Lower lobe of right lung (tissue), 2 donors: ENCODE results near the gene PAPLN. TPM values are rescaled to one million over a fixed set of nuclear protein-coding genes. Genes with fewer than 3 reads are reported as not detected.
"Not testable (repeated sequence)": the region's sequence is repeated elsewhere in the genome, so short reads cannot be mapped to it uniquely, and the experiment has no call there.

Experiments
- ATAC-seq, 2 donors: fragments of 200-7000 bp; cut with Tn5 transposase; one replicate each; pipeline ENCODE4 v1.9.1; 2020 to 2022; ENCODE audit warnings: mild to moderate bottlenecking in 2 of 2, moderate library complexity in 2 of 2
- DNase-seq: peaks from one replicate; pipeline ENCODE4 v3.0.0-alpha.2; 2020
- H3K27ac ChIP-seq: fragments of 200-600 bp; one replicate; pipeline ENCODE4 v1.8.0; 2022
- H3K27me3 ChIP-seq: fragments of 200-600 bp; one replicate; pipeline ENCODE4 v1.8.0; 2022; ENCODE audit warnings: low read depth
- H3K36me3 ChIP-seq: fragments of 200-600 bp; one replicate; pipeline ENCODE4 v1.8.0; 2022; ENCODE audit warnings: mild to moderate bottlenecking
- H3K4me1 ChIP-seq: fragments of 200-600 bp; one replicate; pipeline ENCODE4 v1.8.0; 2022
- H3K4me3 ChIP-seq: fragments of 200-600 bp; one replicate; pipeline ENCODE4 v1.8.0; 2022; ENCODE audit warnings: mild to moderate bottlenecking
- H3K9me3 ChIP-seq: fragments of 200-600 bp; one replicate; pipeline ENCODE4 v1.8.0; 2022
- intact Hi-C: fragments of 100-400 bp; cut with DNase I; formaldehyde crosslinking; loops from one replicate; pipeline ENCODE4 v1.11.0; 2022
- long read RNA-seq: library from polyadenylated mRNA; unstranded; transcript quantifications from one replicate; pipeline ENCODE4 v2.0.0, GENCODE V29; 2021
- total RNA-seq: library from RNA; stranded (reverse); fragmentation: NEBNext Ultra II Directional; extraction: Animal tissue kit (Norgen Biotek cat#: 25700); gene quantifications from one replicate; pipeline ENCODE4 v1.2.1, GENCODE V29; 2021
- TF ChIP-seq, protein P1 (sequence below): fragments of 200-600 bp; IDR thresholded peaks from one replicate; pipeline ENCODE4 v1.8.0; 2022; ENCODE audit warnings: antibody characterized with exemption, mild to moderate bottlenecking
- donor health status: DM: no; HTN: yes; CAD: no; lungs with severe emphysema.

The PAPLN gene
- 10.7 TPM for total RNA-seq
- long read RNA-seq, full-length matches to known transcripts: 4 of 26 reads
- long read RNA-seq, partial matches to known transcripts: 4 of 26 reads
- long read RNA-seq, other reads (novel, unspliced or antisense): 18 of 26 reads

- TF ChIP-seq, protein P1, sequence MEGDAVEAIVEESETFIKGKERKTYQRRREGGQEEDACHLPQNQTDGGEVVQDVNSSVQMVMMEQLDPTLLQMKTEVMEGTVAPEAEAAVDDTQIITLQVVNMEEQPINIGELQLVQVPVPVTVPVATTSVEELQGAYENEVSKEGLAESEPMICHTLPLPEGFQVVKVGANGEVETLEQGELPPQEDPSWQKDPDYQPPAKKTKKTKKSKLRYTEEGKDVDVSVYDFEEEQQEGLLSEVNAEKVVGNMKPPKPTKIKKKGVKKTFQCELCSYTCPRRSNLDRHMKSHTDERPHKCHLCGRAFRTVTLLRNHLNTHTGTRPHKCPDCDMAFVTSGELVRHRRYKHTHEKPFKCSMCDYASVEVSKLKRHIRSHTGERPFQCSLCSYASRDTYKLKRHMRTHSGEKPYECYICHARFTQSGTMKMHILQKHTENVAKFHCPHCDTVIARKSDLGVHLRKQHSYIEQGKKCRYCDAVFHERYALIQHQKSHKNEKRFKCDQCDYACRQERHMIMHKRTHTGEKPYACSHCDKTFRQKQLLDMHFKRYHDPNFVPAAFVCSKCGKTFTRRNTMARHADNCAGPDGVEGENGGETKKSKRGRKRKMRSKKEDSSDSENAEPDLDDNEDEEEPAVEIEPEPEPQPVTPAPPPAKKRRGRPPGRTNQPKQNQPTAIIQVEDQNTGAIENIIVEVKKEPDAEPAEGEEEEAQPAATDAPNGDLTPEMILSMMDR: no peak
- Histone ChIP-seq H3K27ac (peak within 1 kb of the TSS; percentile 46), H3K4me3 (peak within 1 kb of the TSS; percentile 64), H3K9me3 (no peaks in the 10 kb centered on the region), H3K4me1 (peaks cover 52% of the 10 kb centered on the region), H3K36me3 (no peaks in the 10 kb centered on the region), H3K27me3 (peaks cover 45% of the 10 kb centered on the region)
- DNase-seq (no peak), ATAC-seq (peak; percentile 51 to 72)
- intact Hi-C loops: no loop called here
These were observed at the start of gene PAPLN for GRCh38 chr14:73237219-73237785. PAPLN (plus strand) TSS chr14:73237506; CDS start chr14:73239779, 2,273 bp downstream.

DNA sequence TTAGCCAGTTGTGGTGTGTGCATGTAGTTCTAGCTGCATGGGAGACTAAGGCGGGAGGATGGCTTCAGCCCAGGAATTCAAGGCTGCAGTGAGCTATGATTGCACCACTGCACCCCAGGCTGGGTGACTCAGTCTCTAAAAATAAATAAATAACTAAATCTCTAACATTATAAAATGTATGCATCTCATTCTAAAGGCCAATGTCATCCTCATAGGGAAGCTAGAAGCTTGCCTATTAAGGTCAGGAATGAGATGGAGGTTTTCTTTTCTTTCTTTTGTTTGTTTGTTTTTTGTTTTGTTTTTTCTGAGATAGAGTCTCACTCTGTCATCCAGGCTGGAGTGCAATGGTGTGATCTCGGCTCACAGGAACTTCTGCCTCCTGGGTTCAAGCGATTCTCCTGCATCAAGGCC is 48.8 kb upstream of the PAPLN start:
- H3K27me3 ChIP-seq: no peaks in the 10 kb centered on the region
- DNase-seq (no peak), ATAC-seq (no peak)
- intact Hi-C loops: no loop called here
- H3K9me3 ChIP-seq: no peaks in the 10 kb centered on the region
- H3K27ac ChIP-seq: no peak overlapping the region
- H3K4me3 ChIP-seq: no peak overlapping the region
- peaks cover 70% of the 10 kb centered on the region for H3K36me3 ChIP-seq
- no peaks in the 10 kb centered on the region for H3K4me1 ChIP-seq
- TF ChIP-seq, protein P1: no peak

GRCh38 chr14:73189651-73190050 is 47.7 kb upstream of the PAPLN start:
- no peak overlapping the region for H3K4me3 ChIP-seq
- intact Hi-C loops: no loop called here
- H3K27me3 ChIP-seq: no peaks in the 10 kb centered on the region
- H3K4me1 ChIP-seq: no peaks in the 10 kb centered on the region
- peaks cover 81% of the 10 kb centered on the region for H3K36me3 ChIP-seq
- no peak for ATAC-seq
- H3K9me3 ChIP-seq: no peaks in the 10 kb centered on the region
- no peak for DNase-seq
- TF ChIP-seq, protein P1: no peak
- H3K27ac ChIP-seq: no peak overlapping the region

DNA sequence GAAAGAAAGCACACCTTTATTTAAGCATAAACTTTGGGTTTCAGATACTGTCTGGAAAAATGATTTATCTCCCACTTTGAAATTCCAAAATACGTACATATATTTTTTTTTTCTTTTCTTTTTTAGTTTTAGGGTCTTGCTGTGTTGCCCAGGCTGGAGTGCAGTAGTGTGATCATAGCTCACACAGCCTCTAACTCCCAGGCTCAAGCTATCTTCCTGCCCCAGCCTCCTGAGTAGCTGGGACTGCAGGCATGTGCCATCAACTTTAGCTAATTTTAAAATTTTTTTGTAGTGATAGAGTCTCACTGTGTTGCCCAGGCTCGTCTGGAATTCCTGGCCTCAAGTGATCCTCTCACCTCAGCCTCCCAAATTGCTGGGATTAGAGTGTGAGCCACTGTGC is 45.9 kb upstream of the PAPLN start:
- ATAC-seq (no peak), DNase-seq (no peak)
- Histone ChIP-seq H3K9me3 (no peaks in the 10 kb centered on the region), H3K27ac (no peak overlapping the region), H3K27me3 (no peaks in the 10 kb centered on the region), H3K4me1 (no peaks in the 10 kb centered on the region), H3K4me3 (no peak overlapping the region), H3K36me3 (peaks cover 91% of the 10 kb centered on the region)
- TF ChIP-seq, protein P1: no peak
- intact Hi-C loops: no loop called here

GRCh38 chr14:73194306-73194705 is 43.0 kb upstream of the PAPLN start:
- peaks cover 90% of the 10 kb centered on the region for H3K36me3 ChIP-seq
- H3K27ac ChIP-seq, H3K27me3 ChIP-seq, DNase-seq, H3K4me3 ChIP-seq, H3K9me3 ChIP-seq, H3K4me1 ChIP-seq, ATAC-seq, intact Hi-C loops: not testable (repeated sequence)

DNA sequence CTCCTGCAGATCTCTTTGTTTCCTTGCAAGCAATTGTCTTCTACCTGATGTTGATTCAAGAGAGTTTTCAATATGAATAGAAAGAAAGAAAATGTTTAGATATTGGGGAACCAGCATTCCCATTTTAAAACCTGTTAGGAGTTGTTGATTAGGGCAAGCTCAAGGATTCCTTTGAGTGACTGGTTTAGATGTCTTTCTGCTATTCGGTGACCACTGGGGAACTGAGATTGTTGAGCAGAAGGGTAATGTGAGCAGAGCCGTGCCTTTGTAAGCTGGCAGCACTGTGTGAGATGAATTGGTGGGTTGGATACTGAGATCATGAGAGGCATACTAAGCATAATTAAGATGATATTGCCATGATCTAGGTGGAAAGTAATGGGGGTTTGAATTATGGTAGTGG is 39.1 kb upstream of the PAPLN start:
- no peak overlapping the region for H3K4me3 ChIP-seq
- ATAC-seq (no peak), DNase-seq (no peak)
- TF ChIP-seq, protein P1: no peak
- no peaks in the 10 kb centered on the region for H3K27me3 ChIP-seq
- no peaks in the 10 kb centered on the region for H3K4me1 ChIP-seq
- no peak overlapping the region for H3K27ac ChIP-seq
- no peaks in the 10 kb centered on the region for H3K9me3 ChIP-seq
- intact Hi-C loops: no loop called here
- peaks cover 93% of the 10 kb centered on the region for H3K36me3 ChIP-seq
